GM15510 (cell line): Measurements from ENCODE around the gene PTPRT.

Experiments
- POLR2A ChIP-seq: IDR thresholded peaks from 3 replicates; pipeline ENCODE4 v1.6.1; 2011; ENCODE audit warnings: borderline replicate concordance; ENCODE audit not compliant: insufficient read length; ENCODE audit errors: extremely low read depth

The PTPRT gene

DNA sequence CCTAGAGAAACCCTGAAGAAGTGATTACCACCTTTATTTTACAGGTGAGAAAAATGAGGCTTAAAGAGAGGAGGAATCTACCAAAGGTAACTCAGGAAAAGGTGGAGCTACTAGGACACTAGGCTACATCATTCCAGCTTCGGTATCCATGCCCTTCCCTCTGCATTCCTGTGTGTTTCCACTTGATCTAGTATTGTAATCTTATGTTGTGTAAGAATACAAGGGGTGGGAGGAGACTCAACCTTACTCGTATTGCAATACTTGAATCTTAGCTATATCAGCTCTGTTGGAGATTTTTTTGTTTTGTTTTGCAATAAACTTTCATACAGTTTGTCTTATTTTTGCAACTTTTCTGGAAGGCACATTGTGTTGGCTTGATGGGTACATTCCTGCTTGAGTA, 742.4 kb downstream of the PTPRT start:
- no peak for TF ChIP-seq POLR2A

- no peak for TF ChIP-seq POLR2A
Measured at GRCh38 chr20:42444799-42445198, 744.9 kb downstream of the PTPRT start.

DNA sequence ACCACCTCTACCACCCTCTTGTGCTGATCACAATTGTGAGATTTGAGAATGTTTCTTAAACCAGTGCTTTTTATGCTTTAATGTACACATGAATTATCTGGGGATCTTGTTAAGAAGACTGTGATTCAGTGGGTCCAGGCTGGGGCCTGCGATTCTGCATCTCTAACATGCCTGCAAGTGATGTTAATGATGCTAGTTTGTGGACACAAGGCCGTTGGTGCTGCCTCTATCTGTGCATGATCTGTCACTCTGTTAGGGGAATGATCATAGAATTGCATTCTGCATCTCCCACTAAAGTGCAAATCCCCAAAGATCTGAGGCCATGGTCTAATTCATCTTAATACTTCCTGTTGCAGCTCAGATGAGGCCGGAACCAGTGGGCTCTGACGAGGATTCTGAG, 746.5 kb downstream of the PTPRT start:
- no peak for TF ChIP-seq POLR2A

DNA sequence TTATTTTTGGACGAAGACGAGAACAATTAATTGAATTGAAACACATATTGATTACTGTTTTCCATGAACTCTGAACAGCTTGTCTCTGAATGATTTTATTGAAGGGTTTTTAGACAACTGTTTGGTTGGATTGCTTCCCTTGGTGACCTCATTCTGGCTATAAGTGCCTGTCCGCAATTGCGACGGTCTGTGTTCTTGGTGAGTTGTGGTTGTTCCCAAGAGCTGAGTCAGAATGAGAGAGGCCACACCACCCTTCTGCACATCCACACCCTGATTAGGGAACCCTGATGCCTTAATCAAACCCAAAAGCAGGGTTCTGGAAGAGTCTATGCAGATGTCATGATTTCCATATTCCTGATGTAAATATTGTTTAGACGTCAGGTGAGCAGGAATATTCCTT, 747.0 kb downstream of the PTPRT start:
- no peak for TF ChIP-seq POLR2A

GRCh38 chr20:42441864-42442331, 747.8 kb downstream of the PTPRT start:
- no peak for TF ChIP-seq POLR2A

DNA sequence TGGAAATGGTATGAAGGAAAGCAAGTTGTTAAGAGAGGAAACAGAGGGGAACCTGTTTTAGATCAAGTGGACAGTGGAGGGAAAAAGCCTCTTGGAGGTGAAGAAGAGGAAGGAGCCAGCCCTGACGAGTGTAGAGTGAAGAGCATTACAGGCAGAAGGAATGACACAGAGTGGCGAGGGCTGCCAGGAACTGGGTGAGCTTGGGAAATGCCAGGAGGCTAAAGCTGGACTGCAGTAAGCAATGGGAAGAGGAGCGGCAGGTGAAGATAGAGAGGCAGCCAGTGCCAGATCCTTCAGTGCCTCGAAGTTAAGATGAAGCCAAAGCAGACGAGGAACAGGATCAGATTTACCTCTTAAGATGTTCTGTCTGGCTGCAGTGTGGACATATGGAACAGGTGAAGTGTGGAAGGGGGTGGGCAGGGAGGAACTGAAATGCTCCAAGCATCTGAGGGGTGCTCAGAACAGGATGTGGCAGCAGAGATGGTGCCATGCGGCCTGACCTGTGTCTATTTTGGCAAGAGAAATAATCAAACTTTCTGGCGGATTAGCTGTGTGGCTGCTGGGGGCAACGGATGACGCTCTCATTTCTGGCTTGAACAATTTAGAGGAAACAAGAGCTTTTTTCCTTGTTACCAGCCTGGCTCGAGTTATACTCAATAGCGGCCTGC, 748.4 kb downstream of the PTPRT start:
- TF ChIP-seq POLR2A = no peak

GRCh38 chr20:42435230-42435629, 754.5 kb downstream of the PTPRT start:
- no peak for TF ChIP-seq POLR2A

- TF ChIP-seq POLR2A = no peak
Measured at GRCh38 chr20:42432496-42433334, 757.0 kb downstream of the PTPRT start.

GRCh38 chr20:42430598-42430997, 759.1 kb downstream of the PTPRT start:
- no peak for TF ChIP-seq POLR2A

DNA sequence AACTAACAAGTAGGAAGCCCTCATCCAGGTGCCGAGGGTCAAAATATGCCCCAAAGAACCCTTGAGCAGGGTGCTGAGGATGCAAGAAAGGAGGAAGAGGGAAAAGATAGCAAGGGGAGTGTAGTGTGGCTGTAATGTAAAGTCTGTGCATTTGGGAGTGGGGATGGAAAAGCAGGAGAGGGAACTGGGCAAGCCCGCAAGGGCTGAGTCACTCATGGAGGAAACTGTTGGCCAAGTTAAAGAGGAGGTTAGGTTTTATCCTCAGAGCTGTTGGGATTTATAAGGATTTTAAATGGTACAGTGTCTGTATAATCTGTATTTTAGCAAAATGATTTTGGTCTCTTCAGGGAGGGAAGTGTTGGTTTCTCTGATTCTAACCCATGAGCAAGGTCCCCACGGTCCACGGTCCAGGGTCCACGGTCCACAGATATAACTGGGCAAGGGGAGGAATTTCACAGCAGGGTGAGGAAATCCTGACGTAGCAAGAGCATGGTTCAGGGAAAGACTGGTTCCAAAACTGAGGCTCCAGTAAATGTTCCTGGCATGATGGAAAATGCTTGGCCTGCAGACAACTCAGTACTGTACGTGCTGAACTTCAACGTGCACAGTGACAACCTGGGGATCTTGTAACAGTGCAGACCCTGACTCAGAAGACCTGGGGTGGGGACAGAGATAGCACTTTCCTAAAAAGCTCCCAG, 759.8 kb downstream of the PTPRT start:
- TF ChIP-seq POLR2A = no peak

DNA sequence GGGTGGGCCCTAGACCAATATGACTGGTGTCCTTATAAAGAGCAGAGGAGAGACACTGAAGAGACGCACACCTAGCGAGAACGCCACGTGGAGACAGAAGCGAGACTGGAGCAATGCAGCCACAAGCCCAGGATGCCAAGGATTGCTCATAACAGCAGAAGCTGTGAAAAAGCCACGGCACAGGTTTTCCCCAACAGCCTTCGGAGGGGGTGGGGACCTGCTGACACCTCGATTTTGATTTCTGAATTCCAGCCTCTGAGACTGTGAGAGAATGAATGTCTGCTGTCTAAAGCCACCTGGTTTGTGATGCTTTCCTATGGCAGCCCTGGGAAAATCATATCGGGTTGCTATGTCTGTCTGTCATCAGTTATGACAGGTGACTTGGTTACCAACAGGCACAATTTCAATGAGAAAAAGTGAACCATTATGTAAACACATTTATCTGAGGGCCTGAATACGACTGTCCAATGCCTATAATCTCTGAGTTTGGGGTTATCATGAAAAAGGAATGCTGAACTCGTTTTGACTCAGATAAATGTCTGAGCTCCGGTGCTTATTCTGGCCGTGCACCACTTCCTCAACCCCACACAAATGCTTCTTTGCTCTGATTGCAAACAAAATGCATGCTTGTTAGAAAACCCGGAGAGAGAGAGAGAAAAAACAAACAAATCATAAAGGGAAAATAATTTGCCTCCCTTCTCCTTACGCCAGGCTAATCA, 769.7 kb downstream of the PTPRT start:
- TF ChIP-seq POLR2A = no peak

- no peak for TF ChIP-seq POLR2A
Measured at GRCh38 chr20:42406826-42407225, 782.9 kb downstream of the PTPRT start.

DNA sequence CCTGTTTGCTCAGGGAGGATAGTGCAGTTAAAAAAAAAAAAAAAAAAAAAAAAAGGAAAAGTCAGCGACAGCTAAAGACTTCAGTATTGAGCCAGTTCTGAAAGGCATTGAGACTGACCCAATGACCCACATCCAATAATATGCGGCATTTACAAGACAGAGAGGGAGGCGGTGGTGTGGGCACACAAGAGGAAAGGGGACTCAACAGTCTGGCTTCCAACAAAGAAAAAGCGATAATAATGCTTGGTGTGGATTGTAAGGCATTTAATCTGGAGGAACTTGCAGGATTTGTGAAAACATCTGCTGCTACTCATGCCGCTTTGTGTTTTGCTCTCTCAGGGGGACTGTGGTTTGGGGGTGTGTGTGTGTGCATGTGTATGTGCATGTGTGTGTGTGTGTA, 787.3 kb downstream of the PTPRT start:
- TF ChIP-seq POLR2A = no peak

- TF ChIP-seq POLR2A = no peak
Measured at GRCh38 chr20:42401613-42402012, 788.1 kb downstream of the PTPRT start.

- TF ChIP-seq POLR2A = no peak
Measured at GRCh38 chr20:42399802-42400201, 789.9 kb downstream of the PTPRT start.
